ENCODE data around the gene SUGCT. TPM values are rescaled to one million over a fixed set of nuclear protein-coding genes. Genes with fewer than 3 reads are reported as not detected.

Gene SUGCT
- polyA plus RNA-seq, 1 of the 3 experiments (the other 2 are of a cell fraction): 53.7 TPM

GRCh38 chr7:40808378-40808942 lies 673.7 kb downstream of the SUGCT start (continued):
- no peak for TF ChIP-seq ZBTB33 (IDR thresholded peaks at IDR 0.05; ENCODE audit: borderline replicate concordance, low read depth)
- peak; percentile 65 for TF ChIP-seq PBX3 (IDR thresholded peaks at IDR 0.05)
- peak; percentile 65; the same call in 1 of the 2 replicates for TF ChIP-seq MEF2A (IDR thresholded peaks at IDR 0.05; ENCODE audit: borderline replicate concordance, low read depth)
- no peak for TF ChIP-seq RFX5 (IDR thresholded peaks at IDR 0.05; ENCODE audit: low read length)
- TF ChIP-seq FOSL2 (IDR thresholded peaks at IDR 0.05; ENCODE audit: borderline replicate concordance, low read depth): peak; percentile 82
- peak; percentile 53; the same call in 1 of the 2 replicates for TF ChIP-seq MAX (IDR thresholded peaks at IDR 0.05; ENCODE audit: low read depth)
- peak; percentile 88 for TF ChIP-seq TEAD4 (IDR thresholded peaks at IDR 0.05; ENCODE audit: borderline replicate concordance, insufficient read depth)
- peak; percentile 87 for TF ChIP-seq TCF12 (IDR thresholded peaks at IDR 0.05)
- TF ChIP-seq SIN3A (IDR thresholded peaks at IDR 0.05; ENCODE audit: borderline replicate concordance, low read depth, low read length): no peak
- TF ChIP-seq NFIC (IDR thresholded peaks at IDR 0.05; ENCODE audit: borderline replicate concordance): peak; percentile 23; the same call in 1 of the 2 replicates

- Histone ChIP-seq H3K27ac (ENCODE audit: low read depth in 2 of 2, low read length in 1 of 2) (peak overlapping the region; percentile 85 to 99; a peak in 3 of 4 replicates), H3K4me2 (0 out of 2 replicates have a peak overlapping the region, but pooled peaks have one; percentile 5), H3K9me3 (peaks cover 16% of the 10 kb centered on the region; the same call in 1 of the 2 replicates), H3K9me2 (no peaks in the 10 kb centered on the region), H3F3A (replicated peaks; ENCODE audit: insufficient read depth) (peaks cover 57% of the 10 kb centered on the region), H3K36me3 (replicated peaks in 1 of 2; ENCODE audit: control insufficient read depth in 1 of 2, insufficient read depth in 2 of 2, low read length in 1 of 2) (peaks cover 0 to 6% of the 10 kb centered on the region in 2 experiments), H3K9ac (no peak overlapping the region; the same call in 1 of the 2 replicates), H3K4me3 (ENCODE audit: low read depth in 2 of 2, low read length in 1 of 2) (no peak overlapping the region), H3K4me1 (ENCODE audit: control insufficient read depth in 1 of 2, insufficient read depth in 2 of 2, low read depth in 1 of 2, low read length in 1 of 2) (peaks cover 0 to 23% of the 10 kb centered on the region in 2 experiments), H3K27me3 (ENCODE audit: insufficient read depth) (no peaks in the 10 kb centered on the region), H3K79me2 (ENCODE audit: insufficient read depth) (peaks cover 74% of the 10 kb centered on the region), H2AFZ (ENCODE audit: low read depth) (no peak overlapping the region), H4K20me1 (ENCODE audit: insufficient read depth) (no peaks in the 10 kb centered on the region)
- ChIA-PET POLR2A (no interaction called here), CTCF (interaction anchor here (1.3 kb wide), 1 partner anchor 11 kb away, joined by 3 read pairs; no protein-coding TSS in a partner anchor)
- WGBS (ENCODE audit: low lambda C conversion rate): 85% methylated on average over 1 of the region's 1 CpG
- peak; percentile 32; the same call in 1 of the 2 replicates for TF ChIP-seq FOSL2 (IDR thresholded peaks at IDR 0.05; ENCODE audit: borderline replicate concordance, low read depth)
- TF ChIP-seq FOXM1 (IDR thresholded peaks at IDR 0.05; ENCODE audit: low read depth): 0 out of 2 replicates have a peak, but pooled peaks have one; percentile 60
- TF ChIP-seq PBX3 (IDR thresholded peaks at IDR 0.05): peak; percentile 87
- no peak for TF ChIP-seq YY1 (IDR thresholded peaks at IDR 0.05; ENCODE audit: low read depth)
- TF ChIP-seq RAD21 (IDR thresholded peaks at IDR 0.05; ENCODE audit: low read length): no peak
- TF ChIP-seq EP300 (IDR thresholded peaks at IDR 0.05; ENCODE audit: borderline replicate concordance in 1 of 2, low read depth in 1 of 2, low read length in 1 of 2): peak; percentile 45 to 84
- TF ChIP-seq NRF1 (IDR thresholded peaks at IDR 0.05; ENCODE audit: low read depth, low read length): no peak
- no peak for TF ChIP-seq SMC3 (IDR thresholded peaks at IDR 0.05; ENCODE audit: low read depth, low read length)
- TF ChIP-seq JUND (IDR thresholded peaks at IDR 0.05): peak; percentile 73
- TF ChIP-seq ELF1 (IDR thresholded peaks at IDR 0.05): no peak
- peak; percentile 53; the same call in 1 of the 2 replicates for TF ChIP-seq POLR2AphosphoS5 (IDR thresholded peaks at IDR 0.05; ENCODE audit: low read depth, low read length)
- TF ChIP-seq NFIC (IDR thresholded peaks at IDR 0.05; ENCODE audit: borderline replicate concordance): peak; percentile 60; the same call in 1 of the 2 replicates
- peak; percentile 39; the same call in 1 of the 2 replicates for TF ChIP-seq TEAD4 (IDR thresholded peaks at IDR 0.05; ENCODE audit: borderline replicate concordance, insufficient read depth)
- TF ChIP-seq MEF2A (IDR thresholded peaks at IDR 0.05; ENCODE audit: borderline replicate concordance, low read depth): peak; percentile 94
- TF ChIP-seq TCF12 (IDR thresholded peaks at IDR 0.05): peak; percentile 94
- DNase-seq: no peak
Measured at GRCh38 chr7:40810274-40810673, 675.5 kb downstream of the SUGCT start.

Data from SK-N-SH (cell line).